Measurements from ENCODE around the gene SHC1. TPM values are rescaled to one million over a fixed set of nuclear protein-coding genes. Genes with fewer than 3 reads are reported as not detected.
"Not testable (repeated sequence)": the region's sequence is repeated elsewhere in the genome, so short reads cannot be mapped to it uniquely, and the experiment has no call there.

Gene SHC1
- total RNA-seq, 2 donors from 2014 or later = 85.0 to 97.2 TPM

DNA sequence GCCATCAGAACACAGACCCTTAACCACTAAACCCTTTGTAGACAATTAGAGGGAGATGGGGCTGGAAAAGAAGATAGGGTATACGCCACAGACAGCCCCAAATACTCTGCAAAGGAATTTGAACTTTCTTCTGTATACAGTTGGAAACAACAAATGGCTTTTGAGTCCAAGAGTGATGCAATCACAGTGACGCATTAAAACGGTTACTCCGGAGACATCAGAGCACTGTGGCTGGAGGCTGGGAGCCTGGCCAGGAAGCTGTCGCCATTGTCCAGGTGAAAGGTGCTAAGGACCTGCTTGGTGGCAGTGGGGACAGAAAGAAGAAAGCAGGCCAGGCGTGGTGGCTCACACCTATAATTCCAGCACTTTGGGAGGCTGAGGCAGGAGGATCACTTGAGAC lies 16.8 kb upstream of the SHC1 start:
- H3K9me3 ChIP-seq = no peaks in the 10 kb centered on the region
- peaks cover 6% of the 10 kb centered on the region for H3K4me1 ChIP-seq (replicated peaks)
- H3K27me3 ChIP-seq (replicated peaks; ENCODE audit: insufficient read depth) = no peaks in the 10 kb centered on the region
- H3K36me3 ChIP-seq = peaks cover 0 to 8% of the 10 kb centered on the region in 2 donors
- H3K27ac ChIP-seq = no peak overlapping the region
- TF ChIP-seq POLR2AphosphoS5 (IDR thresholded peaks at IDR 0.05) (no peak), POLR2A (IDR thresholded peaks at IDR 0.05) (no peak)
- TF ChIP-seq, protein P1, sequence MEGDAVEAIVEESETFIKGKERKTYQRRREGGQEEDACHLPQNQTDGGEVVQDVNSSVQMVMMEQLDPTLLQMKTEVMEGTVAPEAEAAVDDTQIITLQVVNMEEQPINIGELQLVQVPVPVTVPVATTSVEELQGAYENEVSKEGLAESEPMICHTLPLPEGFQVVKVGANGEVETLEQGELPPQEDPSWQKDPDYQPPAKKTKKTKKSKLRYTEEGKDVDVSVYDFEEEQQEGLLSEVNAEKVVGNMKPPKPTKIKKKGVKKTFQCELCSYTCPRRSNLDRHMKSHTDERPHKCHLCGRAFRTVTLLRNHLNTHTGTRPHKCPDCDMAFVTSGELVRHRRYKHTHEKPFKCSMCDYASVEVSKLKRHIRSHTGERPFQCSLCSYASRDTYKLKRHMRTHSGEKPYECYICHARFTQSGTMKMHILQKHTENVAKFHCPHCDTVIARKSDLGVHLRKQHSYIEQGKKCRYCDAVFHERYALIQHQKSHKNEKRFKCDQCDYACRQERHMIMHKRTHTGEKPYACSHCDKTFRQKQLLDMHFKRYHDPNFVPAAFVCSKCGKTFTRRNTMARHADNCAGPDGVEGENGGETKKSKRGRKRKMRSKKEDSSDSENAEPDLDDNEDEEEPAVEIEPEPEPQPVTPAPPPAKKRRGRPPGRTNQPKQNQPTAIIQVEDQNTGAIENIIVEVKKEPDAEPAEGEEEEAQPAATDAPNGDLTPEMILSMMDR (IDR thresholded peaks at IDR 0.05) = no peak
- H3K4me3 ChIP-seq = no peak overlapping the region
- WGBS = 74% methylated on average over 6 of the region's 6 CpGs
- intact Hi-C loops (cut with DNase I) = no loop called here
- DNase-seq (ENCODE audit: low spot score) = no peak

DNA sequence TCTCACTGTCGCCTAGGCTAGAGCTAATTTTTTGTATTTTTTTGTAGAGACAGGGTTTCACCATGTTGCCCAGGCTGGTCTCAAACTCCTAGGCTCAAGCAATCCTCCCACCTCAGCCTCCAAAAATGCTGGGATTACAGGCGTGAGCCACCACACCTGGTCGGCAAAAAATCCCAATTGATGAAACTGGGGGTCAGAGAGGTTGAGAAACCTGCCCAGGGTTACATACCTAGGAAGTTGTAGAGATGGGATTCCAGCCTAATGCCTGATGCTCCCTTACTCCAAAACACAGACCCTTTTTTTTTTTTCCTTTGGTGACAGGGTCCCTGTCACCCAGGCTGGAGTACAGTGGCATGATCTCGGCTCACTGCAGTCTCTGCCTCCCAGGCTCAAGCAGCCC lies 16.2 kb upstream of the SHC1 start:
- DNase-seq (ENCODE audit: low spot score); H3K27me3 ChIP-seq (replicated peaks; ENCODE audit: insufficient read depth); H3K36me3 ChIP-seq; H3K4me3 ChIP-seq; H3K27ac ChIP-seq; H3K4me1 ChIP-seq (replicated peaks); H3K9me3 ChIP-seq; intact Hi-C loops (cut with DNase I): not testable (repeated sequence)
- 93% methylated on average over 4 of the region's 4 CpGs for WGBS

DNA sequence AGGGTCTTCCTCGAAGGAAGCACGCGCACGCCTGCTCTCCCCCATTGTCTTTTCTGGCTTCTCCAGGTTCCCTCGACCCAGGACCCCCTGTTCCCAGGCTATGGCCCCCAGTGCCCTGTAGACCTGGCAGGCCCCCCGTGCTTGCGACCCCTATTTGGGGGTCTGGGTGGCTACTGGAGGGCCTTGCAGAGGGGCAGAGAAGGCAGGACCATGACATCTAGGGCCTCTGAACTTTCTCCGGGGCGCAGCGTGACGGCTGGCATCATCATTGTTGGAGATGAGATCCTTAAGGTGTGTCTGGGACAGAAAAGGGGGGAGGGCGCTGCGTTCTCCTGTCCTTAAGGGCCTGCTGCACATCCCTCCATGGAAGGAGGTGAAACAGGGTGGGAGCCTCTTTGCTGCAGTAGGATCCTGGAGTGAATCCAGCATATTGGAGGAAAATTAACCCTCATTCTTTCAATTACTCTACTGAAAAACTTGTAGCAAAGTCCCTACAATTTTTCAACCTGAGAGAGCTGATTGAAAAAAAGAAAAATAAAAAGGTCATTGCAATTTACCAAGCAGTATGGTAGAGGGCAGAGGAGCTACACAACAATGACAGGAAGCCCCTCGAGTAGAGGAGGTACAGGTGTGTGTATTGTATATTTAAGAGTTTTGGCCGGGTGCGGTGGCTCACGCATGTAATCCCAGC lies 13.4 kb upstream of the SHC1 start:
- intact Hi-C loops (cut with DNase I) = no loop called here
- Histone ChIP-seq H3K27ac (peak overlapping the region; percentile 47 to 72), H3K4me1 (replicated peaks) (peaks cover 6% of the 10 kb centered on the region), H3K4me3 (peak overlapping the region; percentile 47 to 54), H3K27me3 (replicated peaks; ENCODE audit: insufficient read depth) (no peaks in the 10 kb centered on the region), H3K36me3 (peaks cover 0 to 8% of the 10 kb centered on the region in 2 donors), H3K9me3 (no peaks in the 10 kb centered on the region)
- no peak for DNase-seq (ENCODE audit: low spot score)
- 9% methylated on average over 17 of the region's 17 CpGs for WGBS
- TF ChIP-seq, protein P1 (IDR thresholded peaks at IDR 0.05) = no peak
- TF ChIP-seq POLR2AphosphoS5 (IDR thresholded peaks at IDR 0.05) = no peak
- no peak for TF ChIP-seq POLR2A (IDR thresholded peaks at IDR 0.05)

DNA sequence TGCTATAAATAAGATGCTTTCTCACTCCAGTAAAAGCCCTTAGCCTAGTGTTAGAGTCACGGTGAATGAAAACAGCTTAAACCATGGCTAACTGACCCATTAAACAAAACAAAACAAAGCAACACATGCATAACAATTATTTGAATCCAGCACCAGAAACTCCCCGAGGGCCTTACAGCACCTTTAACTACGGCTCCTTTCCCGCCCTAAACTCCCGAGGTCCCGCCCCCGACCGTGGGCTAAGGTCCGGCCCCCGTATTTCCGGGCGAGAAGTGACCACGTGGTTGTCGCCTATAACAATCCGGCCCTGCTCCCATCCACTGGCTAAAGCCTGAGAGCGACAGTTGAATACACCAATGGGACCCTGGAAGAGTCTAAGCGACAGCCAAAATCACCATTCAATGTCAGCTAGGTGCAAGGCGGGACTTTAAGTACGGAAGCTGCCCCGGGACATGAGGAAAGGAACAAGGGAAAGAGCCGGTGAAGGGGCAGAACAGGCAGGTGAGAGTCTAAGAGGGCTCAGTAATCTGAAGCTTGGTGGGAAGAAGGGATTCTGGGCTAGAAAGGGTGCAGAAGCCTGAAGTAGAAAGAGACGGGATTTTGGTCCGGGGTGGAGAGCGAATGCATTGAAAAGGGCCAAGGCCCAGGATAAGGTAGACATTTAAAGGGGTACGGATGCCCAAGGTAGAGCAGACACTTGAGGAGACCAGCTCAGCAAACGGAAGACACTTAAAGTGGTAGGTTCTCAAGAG lies 12.5 kb upstream of the SHC1 start, which contains the start of gene FLAD1:
FLAD1 (plus strand) TSS at position 448 of the 752 bp plus-strand sequence. CDS start 351 bp downstream, outside the sequence.
- under 1% methylated on average over 26 of the region's 26 CpGs for WGBS
- intact Hi-C loops (cut with DNase I) = no loop called here
- TF ChIP-seq, protein P1 (IDR thresholded peaks at IDR 0.05) = peak in 1 of 4 experiments; percentile 26
- TF ChIP-seq POLR2A (IDR thresholded peaks at IDR 0.05) = no peak
- TF ChIP-seq POLR2AphosphoS5 (IDR thresholded peaks at IDR 0.05) = peak; percentile 100

DNA sequence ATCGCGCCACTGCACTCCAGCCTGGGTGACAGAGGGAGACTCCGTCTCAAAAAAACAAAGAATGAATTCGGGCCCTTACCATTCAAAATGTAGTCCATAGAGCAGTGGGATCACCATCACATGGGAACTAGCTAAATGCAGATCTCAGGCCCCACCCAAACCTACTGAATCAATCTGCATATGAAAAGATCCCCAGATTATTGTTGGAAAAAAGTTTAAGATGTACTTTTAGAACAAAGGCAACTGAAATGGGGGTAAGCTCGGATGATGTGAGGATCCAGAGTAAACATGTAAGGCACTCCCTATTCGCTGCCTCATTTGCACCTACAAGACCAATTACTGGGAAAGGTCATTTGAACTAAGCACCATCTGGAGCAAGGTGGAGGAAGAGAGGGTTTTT lies 11.8 kb upstream of the SHC1 start:
- Histone ChIP-seq H3K9me3 (no peaks in the 10 kb centered on the region), H3K36me3 (peaks cover 0 to under 1% of the 10 kb centered on the region in 2 donors), H3K4me1 (replicated peaks) (peaks cover 6% of the 10 kb centered on the region), H3K4me3 (peak overlapping the region; percentile 47 to 54), H3K27me3 (replicated peaks; ENCODE audit: insufficient read depth) (no peaks in the 10 kb centered on the region), H3K27ac (peak overlapping the region; percentile 54 to 58)
- 62% methylated on average over 6 of the region's 6 CpGs for WGBS
- intact Hi-C loops (cut with DNase I) = no loop called here
- DNase-seq (ENCODE audit: low spot score) = no peak
- TF ChIP-seq, protein P1 (IDR thresholded peaks at IDR 0.05) = no peak
- TF ChIP-seq POLR2AphosphoS5 (IDR thresholded peaks at IDR 0.05) (no peak), POLR2A (IDR thresholded peaks at IDR 0.05) (no peak)

More for the DNA sequence above, 12.5 kb upstream of the SHC1 start, which contains the start of gene FLAD1:
- Histone ChIP-seq H3K27me3 (replicated peaks; ENCODE audit: insufficient read depth) (no peaks in the 10 kb centered on the region), H3K27ac (peak within 1 kb of the TSS; percentile 58 to 72), H3K9me3 (no peaks in the 10 kb centered on the region), H3K36me3 (peaks cover 0 to 8% of the 10 kb centered on the region in 2 donors), H3K4me3 (peak within 1 kb of the TSS; percentile 47 to 54), H3K4me1 (replicated peaks) (peaks cover 6% of the 10 kb centered on the region)
- DNase-seq (ENCODE audit: low spot score) = peak; percentile 99

Data from prostate gland (tissue), 2 donors.